IPS-NIHi7 (cell line): Measurements from ENCODE around the gene AGXT.

Source experiments
- DNase-seq: peaks from one replicate; pipeline ENCODE4 v3.0.0; 2012; ENCODE audit warnings: mixed read lengths; ENCODE audit errors: extremely low spot score

Gene AGXT

DNA sequence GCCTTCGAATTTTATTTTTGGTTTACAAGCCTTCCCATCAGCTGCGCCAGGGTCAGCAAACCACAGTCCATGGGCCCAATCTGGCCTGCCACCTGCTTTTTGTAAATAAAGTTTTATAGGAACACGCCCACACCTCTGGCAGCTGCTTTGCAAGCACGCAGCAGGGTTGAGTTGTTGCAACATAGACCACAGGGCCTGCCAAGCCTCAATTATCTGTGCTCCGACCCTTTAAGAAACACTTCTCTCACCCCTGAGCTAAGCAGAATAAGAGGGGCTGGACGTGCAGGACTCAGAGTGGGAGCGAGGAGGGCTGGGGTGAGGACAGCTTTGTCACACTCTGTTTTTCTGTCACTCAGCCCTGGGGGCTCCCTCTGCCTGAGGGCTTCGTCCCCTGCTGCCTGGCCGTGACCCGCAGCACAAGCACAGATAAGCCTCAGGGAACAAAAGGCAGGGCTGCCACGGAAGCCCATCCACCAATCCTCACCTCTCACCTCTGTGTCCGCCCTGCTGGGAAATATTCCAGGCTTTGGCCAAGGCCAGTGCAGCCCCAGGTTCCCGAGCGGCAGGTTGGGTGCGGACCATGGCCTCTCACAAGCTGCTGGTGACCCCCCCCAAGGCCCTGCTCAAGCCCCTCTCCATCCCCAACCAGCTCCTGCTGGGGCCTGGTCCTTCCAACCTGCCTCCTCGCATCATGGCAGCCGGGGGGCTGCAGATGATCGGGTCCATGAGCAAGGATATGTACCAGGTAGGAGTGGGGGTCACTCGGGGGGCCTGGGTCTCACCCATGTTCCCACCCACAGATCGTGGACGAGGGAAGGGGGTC, at the start of gene AGXT:
TSS of gene AGXT (plus strand) at position 539 of the 823 bp plus-strand sequence. CDS start at position 581, 42 bp downstream.
- DNase-seq: no peak

DNA sequence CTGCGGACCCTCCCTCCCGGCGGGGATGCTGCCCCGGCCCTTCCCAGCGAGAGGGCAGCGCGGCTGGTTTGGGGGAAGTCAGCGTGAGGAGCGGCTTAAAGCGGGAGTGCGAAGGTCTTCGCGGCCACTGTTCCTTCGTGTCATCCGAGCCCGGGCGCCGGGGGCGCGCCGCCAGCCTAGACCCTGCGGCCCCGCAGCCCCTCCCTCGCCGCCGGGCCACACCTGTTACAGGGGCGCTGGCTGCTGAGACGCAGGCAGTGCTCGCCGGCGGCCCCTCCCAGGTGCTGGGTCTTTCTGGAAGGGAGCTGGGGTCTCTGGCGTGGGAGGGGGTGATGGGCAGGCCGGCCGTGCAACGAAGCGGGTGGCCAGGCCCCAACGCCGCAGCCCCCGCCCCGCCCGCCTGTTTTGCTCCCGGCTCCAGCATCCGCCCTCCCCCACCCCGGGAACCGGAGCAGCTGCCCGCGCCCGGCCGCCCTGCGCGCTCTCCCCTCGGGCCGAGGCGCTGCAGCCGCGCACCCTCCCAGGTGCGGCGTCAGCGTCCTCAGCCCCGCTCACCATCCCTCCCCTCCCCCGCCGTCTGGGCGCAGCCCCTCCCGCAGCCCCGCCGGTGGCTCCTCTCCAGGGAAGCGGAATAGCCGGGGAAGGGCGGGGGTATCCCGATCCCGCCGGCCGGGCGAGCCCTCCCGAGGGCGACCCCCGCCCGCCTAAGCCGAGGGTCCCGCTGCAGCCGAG, 49.3 kb upstream of the AGXT start:
- DNase-seq: peak; percentile 60

DNA sequence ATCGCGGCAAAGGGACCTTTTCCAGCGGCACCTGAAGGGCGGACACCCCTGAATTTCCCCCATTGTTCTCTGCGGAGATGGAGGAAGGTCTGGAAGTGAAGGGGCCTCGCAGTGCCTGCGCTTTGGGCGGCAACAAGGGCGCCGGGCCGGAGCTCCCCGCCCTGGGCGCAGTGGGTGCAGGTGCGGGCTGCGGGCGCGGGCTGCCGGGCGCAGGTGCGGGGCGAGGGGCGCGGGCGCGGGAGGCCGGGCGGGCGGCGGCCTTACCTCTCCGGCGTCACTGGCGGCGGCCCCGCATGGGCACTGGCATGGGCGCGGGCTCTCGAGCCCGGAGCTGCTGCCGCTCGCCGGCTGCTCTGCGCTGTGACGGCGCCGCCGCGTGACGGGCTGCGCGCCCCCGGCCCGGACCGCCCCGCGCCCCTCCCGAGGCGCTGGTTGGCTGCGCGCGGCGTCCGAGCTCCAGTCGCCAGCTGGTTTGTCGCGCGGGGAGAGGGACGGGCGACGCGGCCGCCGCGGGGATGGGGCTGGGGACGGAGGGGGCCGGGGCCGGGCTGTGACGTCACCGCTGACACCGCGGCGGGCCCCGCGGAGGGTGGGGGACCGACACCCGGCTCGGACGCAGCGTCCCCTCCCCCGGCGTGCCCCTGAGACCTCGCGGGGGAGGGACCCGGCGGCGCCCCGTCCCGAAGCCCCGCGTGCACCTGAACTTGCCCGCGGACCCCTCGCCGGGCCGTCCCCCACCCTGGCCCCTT, 48.6 kb upstream of the AGXT start, which contains the start of gene KIF1A:
TSS of gene KIF1A (minus strand) at position 362 of the 749 bp plus-strand sequence. CDS start 22,467 bp downstream, outside the sequence.
- DNase-seq: peak; percentile 74

DNA sequence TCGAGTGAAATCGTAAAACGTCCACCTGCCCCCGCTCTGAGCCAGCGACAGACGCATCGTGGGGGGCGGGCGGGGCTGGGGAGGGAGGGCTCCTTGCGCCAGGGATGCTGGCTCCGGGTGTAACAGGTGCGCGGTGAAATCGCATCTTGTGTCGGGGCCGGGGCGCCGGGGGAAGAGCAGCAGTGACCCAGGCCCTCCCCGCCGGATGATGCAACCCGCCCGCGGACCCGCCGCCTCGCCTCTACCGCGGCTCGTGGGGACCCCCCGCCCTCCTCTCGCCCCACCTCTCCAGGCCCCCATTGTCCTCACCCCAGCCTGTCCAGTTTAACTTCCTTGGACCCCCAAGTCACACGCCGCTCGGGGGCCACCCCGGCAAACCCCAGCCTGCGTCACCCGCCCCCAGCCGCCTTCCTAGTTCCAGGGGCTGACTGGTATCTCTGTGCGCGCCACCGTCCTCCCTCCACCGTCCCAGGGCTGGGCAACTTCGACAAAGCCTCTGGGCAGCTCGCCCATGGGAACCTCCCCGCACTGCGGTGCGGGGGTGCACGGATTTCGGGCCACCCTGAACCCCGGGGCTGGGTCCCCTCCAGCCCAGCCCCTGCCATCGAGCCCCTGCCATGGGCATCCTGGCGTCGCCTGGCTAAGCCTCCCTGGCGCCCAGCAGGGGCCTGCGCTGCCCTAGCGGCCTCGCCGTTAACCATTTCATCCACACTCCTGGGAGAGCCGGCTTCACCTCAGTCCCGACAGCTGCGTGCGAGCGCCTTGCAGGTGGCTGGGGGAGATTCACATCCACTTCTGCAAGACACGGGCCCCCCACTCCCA, 47.8 kb upstream of the AGXT start:
- DNase-seq: peak; percentile 52

DNA sequence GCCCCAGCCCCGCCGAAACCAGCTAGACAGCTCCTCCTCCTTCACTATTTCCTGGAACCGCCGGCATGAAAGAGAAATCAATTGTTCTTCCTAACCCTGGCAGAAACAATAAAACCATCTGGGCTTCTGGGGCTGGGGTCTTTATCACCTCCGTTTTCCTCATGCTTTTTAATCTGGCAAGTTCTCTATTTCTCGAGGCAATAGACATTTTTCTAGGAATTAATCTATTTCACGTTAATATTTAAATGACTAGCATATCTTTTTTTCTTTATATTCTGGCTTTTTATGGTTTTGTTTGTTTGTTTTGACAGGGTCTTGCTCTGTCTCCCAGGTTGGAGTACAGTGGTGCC, 47.2 kb upstream of the AGXT start:
- DNase-seq: no peak

DNA sequence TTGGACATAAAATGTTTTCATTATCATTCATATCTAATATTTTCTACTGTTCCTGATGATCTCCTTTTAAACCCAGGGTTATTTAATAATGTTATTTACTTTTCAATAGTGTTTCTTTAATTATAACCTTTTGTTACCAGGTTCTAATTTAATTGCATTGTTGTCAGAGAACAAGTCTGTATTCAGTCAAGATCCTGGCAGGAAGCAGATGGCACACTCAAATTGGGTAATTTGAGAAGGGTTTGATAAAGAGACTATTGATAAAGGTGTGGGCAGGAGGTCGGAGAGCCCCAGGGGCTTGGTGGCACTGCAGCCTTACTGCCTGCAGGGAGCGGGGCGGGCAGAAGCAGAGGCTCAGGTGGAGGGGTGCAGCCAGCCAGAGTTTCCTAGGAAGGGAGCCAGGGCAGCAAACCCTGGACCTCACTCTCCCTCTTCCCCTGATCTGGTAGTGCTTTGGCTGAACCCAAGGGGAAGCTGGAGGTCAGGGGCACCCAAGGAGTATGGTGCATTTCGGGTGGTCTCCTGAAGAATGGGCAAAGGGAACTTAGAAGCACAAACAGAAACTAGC, 46.3 kb upstream of the AGXT start:
- DNase-seq: no peak

DNA sequence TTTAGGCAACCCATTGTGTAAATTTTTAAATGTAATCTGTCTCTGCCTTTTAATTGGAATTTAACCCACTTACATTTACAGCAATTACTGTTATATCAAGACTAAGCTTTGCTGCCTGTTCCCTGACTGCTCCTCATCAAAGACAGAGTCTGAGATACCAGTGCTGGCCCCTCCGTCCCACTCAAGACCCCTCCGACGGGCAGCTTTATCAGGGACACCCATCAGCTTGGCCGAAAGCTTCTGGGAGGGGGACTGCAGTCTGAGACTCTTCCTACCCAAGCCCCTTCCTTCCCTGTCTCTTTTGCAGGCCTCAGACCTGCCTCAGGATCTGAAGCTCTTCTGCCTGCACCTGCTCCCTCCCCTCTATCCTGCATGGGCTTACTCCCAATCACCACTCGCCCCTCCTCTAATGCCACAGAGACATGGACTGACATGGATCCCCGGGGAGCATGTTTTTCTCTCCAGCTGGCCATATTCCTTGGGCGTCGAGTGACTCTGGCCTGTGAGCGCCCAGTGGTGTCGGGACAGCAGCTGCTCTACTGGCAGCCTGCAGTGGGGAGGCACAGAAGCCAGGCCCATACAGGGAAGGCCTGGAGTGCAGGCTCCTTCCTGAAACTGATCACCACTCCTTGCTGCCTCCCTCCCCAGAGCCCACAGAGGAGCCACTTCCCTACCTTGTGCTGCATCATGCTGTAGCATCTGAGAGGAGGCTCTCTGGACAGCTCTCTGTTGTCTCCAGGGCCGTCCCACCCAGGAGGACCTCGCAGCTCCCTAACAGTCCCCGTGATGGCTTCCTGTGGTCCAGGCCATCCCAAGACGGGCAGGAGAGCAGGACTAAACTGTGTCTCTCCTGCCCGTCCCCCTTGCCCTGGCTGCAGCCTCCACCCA, 44.9 kb upstream of the AGXT start:
- no peak for DNase-seq

DNA sequence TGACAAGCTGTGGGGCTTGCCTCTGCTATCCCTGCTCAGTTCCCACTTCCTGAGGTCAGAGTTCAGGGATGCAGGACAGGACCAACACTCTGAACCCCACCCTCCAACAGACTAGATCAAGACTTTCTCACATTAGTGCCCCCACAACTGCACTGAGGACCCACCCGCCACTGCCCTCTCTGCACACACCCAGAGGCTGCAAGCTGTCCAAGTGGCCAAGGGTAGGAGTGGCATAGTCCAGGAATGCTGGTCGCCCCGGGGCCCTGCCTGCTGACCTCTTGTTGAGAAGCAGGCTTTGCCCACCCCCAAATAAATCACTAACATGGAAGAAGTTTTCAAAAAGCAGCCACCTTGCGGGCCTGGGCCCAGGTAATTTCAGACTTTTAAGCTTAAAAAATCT, 43.1 kb upstream of the AGXT start:
- DNase-seq: no peak

DNA sequence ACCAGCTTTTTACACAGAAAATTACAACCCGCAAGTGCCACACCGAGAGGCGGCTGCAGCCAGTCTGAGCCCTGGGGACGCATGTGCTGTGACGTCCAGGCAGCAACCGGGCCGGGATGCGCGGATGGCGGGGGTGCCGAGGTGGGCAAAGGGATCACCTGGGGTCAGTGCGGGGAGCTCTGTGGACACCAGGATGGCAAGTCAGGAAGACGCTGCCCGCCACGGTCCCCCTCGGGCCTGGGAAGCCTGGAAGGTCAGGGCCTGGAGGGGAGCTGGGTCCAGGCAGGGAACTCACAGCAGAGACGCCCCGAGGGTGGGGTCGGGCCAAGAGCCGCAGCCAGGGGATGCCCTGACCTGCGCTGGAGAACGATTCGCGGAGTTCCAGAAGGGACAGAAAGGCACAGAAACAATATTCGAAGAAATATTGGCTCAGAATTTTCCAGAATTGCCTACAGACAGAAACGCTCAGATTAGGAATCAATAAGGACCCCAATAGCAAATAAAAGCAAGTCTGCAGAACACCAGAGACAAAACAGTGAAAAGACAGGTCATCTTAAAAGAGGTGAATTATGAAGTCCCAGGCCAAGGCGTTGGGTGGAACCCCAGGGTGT, 36.9 kb upstream of the AGXT start:
- DNase-seq: peak; percentile 46

DNA sequence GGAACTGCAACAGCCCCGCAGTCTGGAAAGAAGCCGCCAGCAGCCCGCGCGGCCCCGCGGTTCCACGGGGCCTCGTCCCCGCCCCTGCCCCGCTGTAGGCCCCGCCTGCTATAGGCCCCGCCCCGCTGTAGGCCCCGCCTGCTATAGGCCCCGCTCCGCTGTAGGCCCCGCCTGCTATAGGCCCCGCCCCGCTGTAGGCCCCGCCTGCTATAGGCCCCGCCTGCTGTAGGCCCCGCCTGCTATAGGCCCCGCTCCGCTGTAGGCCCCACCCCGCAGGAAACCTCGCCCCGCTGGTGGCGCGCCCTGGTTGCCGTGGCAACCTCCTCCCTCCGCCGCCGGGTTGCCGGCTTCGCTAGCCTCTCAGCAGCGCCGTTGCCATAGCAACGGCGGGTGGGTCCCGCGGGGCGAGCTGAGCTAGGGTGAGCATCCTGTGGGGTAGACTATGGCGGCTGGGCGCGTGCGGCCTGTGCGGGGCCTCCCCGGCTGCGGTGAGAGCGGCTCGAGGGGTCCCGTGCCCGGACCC, 36.4 kb upstream of the AGXT start:
- peak; percentile 95 for DNase-seq

DNA sequence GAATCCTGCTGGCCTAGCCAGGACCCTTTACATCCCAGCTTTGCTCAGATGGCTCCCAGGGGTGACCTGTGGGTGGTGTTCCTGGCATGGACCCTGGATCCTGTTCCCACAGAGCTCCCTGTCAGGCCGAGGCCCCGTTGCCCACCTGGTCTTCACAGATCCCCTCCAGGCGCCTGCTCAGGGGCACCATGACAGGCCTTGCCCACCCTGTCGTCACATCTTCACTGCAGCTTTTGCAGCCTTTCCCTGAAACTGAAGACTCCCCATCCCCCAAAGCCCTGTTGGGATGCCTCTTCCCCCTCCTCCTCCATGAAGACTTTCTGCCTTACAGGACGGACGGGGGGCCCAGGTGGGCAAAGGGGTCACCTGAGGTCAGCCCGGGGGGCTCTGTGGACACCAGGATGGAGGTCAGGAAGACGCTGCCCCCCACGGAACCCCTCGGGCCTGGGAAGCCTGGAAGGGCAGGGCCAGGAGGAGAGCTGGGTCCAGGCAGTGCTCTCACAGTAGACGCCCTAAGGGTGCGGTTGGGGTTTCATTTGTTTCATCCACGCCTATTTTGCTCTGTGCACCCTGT, 35.6 kb upstream of the AGXT start:
- DNase-seq: no peak

DNA sequence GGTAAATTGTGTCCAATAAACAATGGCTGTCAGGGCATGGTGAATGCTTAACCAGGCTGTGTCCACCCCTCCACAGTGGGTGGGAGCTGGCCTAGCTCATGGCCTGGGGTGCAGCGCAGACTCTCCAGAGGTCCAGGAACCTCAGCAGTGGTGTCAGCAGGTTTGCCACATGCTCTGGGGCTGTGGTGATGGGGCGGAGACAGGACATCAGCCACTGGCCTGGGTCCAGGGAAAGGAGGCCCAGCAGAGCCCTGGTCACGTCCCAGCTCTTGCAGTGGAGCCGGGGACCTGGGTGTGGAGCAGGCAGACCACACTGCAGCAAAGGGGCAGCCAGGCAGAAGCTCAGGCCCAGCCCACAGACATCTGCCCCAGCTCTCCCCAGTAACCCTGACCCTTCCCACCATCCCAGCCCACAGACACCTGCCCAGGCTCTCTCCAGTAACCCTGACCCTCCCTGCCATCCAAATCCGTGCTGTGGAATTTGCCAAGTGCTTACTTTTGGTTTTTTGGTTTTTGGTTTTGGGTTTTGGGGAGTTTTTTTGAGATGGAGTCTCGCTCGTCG, 34.8 kb upstream of the AGXT start:
- no peak for DNase-seq

DNA sequence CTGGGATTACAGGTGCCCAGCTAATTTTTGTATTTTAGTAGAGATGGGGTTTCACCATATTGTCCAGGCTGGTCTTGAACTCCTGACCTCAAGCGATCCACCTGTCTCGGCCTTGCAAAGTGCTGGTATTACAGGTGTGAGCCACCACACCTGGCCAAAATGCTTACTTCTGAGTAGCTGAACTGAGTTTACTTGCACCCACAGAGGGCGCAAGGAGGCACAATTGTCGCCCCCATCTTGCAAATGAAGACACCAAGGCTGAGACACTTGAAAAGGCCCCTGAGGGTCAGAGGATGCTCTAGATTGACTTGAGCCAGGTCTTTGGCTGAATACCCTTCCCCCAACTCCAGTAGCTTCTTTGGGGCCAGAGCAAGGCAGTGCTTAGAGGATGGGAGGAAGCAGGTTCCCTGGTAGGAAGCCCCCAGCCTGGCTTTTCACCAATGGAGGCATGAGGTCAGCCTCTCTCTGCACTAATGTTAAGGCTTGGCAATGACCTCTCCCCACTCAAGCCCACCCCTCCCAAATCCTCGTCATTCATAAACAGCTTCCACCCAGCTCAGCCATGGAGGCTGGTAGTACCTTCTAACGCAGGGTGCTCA, 34.1 kb upstream of the AGXT start:
- DNase-seq: no peak

DNA sequence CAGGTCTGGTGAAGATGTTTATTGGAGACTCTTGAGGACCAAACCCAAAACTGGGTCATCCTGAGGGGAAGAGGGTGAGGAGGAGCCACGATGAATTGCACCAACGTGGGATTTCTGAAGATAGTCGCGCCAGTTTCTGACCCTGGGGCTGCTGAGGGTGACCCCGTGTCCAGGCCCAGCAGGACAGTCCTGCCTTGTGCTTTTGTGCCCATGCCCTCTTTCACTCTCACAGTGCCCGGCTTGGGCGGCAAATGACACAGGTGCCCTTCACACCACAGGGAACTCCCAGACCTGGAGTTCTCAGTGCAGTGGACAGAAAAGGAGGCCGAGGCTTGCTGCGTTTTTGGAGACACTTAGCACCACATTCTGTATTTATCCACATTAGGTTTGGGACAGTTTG, 33.1 kb upstream of the AGXT start:
- DNase-seq: no peak

DNA sequence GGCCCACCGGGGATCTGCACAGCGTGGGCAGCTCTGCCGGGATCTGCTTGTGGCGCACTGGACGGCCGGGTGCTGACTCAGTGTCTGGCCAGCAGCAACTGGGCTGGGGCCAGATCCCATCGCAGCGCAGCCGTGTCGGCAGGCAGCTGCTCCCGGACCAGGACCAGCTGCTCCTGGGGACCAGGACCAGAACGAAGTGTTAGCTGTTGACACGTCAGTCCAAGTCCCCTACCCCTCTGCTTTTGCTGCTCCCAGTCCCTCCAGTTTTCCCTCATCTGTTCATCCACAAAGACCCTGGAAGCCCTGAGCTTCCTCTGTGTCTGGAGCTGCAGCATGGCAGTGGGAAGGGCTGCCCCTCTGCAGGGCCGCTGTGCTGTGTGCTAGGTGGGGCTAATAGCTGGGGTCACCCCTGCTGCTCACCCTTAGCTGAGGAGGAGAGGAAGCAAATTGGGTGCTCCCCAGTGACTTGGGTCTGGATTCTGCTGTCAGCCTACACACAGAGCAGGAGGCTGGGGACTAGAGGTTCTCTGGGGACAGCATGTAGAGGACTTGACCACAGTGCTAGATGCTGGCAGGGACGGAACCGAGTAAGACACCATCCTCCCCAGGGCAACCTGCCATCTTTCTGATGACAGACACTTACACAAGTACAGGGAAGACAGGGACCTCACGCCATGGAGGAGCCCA, 31.7 kb upstream of the AGXT start:
- no peak for DNase-seq

DNA sequence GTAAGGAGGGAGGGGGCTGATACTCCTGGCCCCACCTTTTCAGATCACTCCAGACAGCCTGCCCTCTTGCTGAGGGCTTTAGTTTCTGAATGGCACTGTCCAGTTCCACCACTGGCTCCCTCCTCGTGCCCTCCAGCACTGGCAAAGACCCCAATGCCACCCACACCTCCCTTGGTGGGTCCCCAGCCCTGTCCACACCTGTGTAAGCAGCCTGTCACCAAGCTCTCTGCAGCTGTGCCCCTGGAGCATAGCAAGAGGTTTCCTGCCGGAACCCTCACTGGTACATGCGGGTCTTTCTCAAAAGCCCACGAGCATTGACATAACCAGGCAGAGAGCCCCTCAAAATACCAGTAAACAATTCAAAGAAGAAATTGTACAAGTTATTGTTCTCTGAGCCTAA, 31.0 kb upstream of the AGXT start:
- DNase-seq: no peak
